OCI-LY7 (cell line): ENCODE data around the gene CFAP74. TPM values are rescaled to one million over a fixed set of nuclear protein-coding genes. Genes with fewer than 3 reads are reported as not detected.

Experiments
- BruUV-seq: library from RNA; stranded (reverse); fragments of 400-500 nt; replicated peaks from 2 replicates; lab custom pipeline; 2021; lab: Mats Ljungman, UMichigan
- CTCF ChIA-PET: fragments of 300-600 bp; sonication (Branson Sonifier 250); formaldehyde crosslinking; loops from one replicate; lab custom pipeline; 2022; ENCODE audit warnings: antibody characterized with exemption; ENCODE audit not compliant: unreplicated experiment; lab: Charles Lee
- POLR2A ChIA-PET: fragments of 300-600 bp; sonication (Branson Sonifier 250); formaldehyde crosslinking; loops from one replicate; lab custom pipeline; 2022; ENCODE audit warnings: antibody characterized with exemption; lab: Charles Lee
- DNase-seq: peaks from one replicate; pipeline ENCODE4 v3.0.0-alpha.2; 2015; ENCODE audit warnings: low spot score
- H2AFZ ChIP-seq: fragments of 200-600 bp; sonication (generic), shearing (Covaris generic); 2 replicates; pipeline ENCODE4 v1.6.1; 2014; ENCODE audit warnings: mild to moderate bottlenecking, antibody characterized with exemption, low read length, moderate library complexity
- H3K27ac ChIP-seq: fragments of 200-600 bp; sonication (generic); 2 replicates; pipeline ENCODE4 v1.5.1; 2014; ENCODE audit warnings: mixed run types, low read depth, mild to moderate bottlenecking, moderate library complexity, low read length, inconsistent platforms; ENCODE audit not compliant: poor library complexity, severe bottlenecking
- H3K36me3 ChIP-seq: fragments of 200-600 bp; sonication (generic); 2 replicates; pipeline ENCODE4 v1.6.1; 2014; ENCODE audit warnings: mild to moderate bottlenecking, antibody characterized with exemption, low read length, moderate library complexity, mixed read lengths; ENCODE audit not compliant: insufficient read depth
- H3K4me1 ChIP-seq: fragments of 200-600 bp; sonication (generic); 2 replicates; pipeline ENCODE4 v1.5.1; 2014; ENCODE audit warnings: mild to moderate bottlenecking, low read length; ENCODE audit not compliant: insufficient read depth, poor library complexity, severe bottlenecking
- H3K4me2 ChIP-seq: fragments of 200-600 bp; sonication (generic); 2 replicates; pipeline ENCODE4 v1.6.1; 2014; ENCODE audit warnings: mild to moderate bottlenecking, low read length
- H3K4me3 ChIP-seq: fragments of 200-600 bp; sonication (generic); 2 replicates; pipeline ENCODE4 v1.5.1; 2014; ENCODE audit warnings: mild to moderate bottlenecking, low read depth, low read length; ENCODE audit not compliant: poor library complexity, severe bottlenecking
- H3K79me2 ChIP-seq: fragments of 200-600 bp; sonication (generic); 2 replicates; pipeline ENCODE4 v1.6.1; 2016; ENCODE audit warnings: low read depth, mild to moderate bottlenecking, low read length, moderate library complexity, mixed read lengths; ENCODE audit not compliant: insufficient read depth
- H3K9me2 ChIP-seq: fragments of 200-600 bp; sonication (generic); 2 replicates; pipeline ENCODE4 v1.6.1; 2016; ENCODE audit warnings: mild to moderate bottlenecking, low read length, mixed read lengths; ENCODE audit not compliant: insufficient read depth
- H3K9me3 ChIP-seq: fragments of 200-600 bp; sonication (generic); 2 replicates; pipeline ENCODE4 v1.6.1; 2014; ENCODE audit warnings: mild to moderate bottlenecking, mixed run types, low read length, mixed read lengths
- H4K20me1 ChIP-seq: fragments of 200-600 bp; sonication (generic); 2 replicates; pipeline ENCODE4 v1.6.1; 2014; ENCODE audit warnings: mild to moderate bottlenecking, antibody characterized with exemption, low read length, moderate library complexity, mixed read lengths; ENCODE audit not compliant: insufficient read depth
- CTCF ChIP-seq: fragments of 200-600 bp; sonication (generic); conservative IDR thresholded peaks from 2 replicates; pipeline ENCODE4 v1.5.1; 2014; ENCODE audit warnings: mild to moderate bottlenecking, antibody characterized with exemption, low read length, moderate library complexity, mixed read lengths
- EZH2phosphoT487 ChIP-seq: fragments of 200-600 bp; sonication (generic); IDR thresholded peaks from 2 replicates; pipeline ENCODE4 v1.6.1; 2018; ENCODE audit warnings: low read depth, borderline replicate concordance, mild to moderate bottlenecking, mixed run types, antibody characterized with exemption, low read length, moderate library complexity, mixed read lengths
- intact Hi-C: fragments of 100-400 bp; cut with micrococcal nuclease; formaldehyde crosslinking; loops from one replicate; pipeline ENCODE4 v1.10.0; 2022; ENCODE audit not compliant: unreplicated experiment
- total RNA-seq, 2 experiments: library from RNA; depleted of rRNA in 1 of 2; stranded (reverse); fragments of >200 nt in 1 of 2; shearing (Covaris generic) in 1 of 2; gene quantifications; 2 replicates each; pipeline ENCODE4 v1.2.3, GENCODE V29; 2014 to 2022

CFAP74 gene
- total RNA-seq, 2 experiments from 2014 or later = not detected

GRCh38 chr1:2052756-2053155 lies 49.2 kb upstream of the CFAP74 start:
- ChIA-PET POLR2A (no interaction called here), CTCF (interaction anchor here (0.6 kb wide), 1 partner anchor 38 kb away, joined by 3 read pairs; no protein-coding TSS in a partner anchor)
- BruUV-seq = no TSS peak
- Histone ChIP-seq H3K4me2 (no peak overlapping the region), H4K20me1 (no peaks in the 10 kb centered on the region; the same call in 1 of the 2 replicates), H3K27ac (no peak overlapping the region), H3K36me3 (no peaks in the 10 kb centered on the region), H2AFZ (no peak overlapping the region), H3K9me2 (no peaks in the 10 kb centered on the region), H3K4me1 (peaks cover 7% of the 10 kb centered on the region), H3K4me3 (no peak overlapping the region), H3K9me3 (no peaks in the 10 kb centered on the region), H3K79me2 (no peaks in the 10 kb centered on the region)
- no peak for TF ChIP-seq CTCF
- TF ChIP-seq EZH2phosphoT487 = no peak
- intact Hi-C loops = no loop called here
- DNase-seq = no peak

GRCh38 chr1:2052054-2052679 lies 48.6 kb upstream of the CFAP74 start:
- BruUV-seq = no TSS peak
- POLR2A ChIA-PET = no interaction called here
- no peak for DNase-seq
- H4K20me1 ChIP-seq = no peaks in the 10 kb centered on the region; the same call in 1 of the 2 replicates
- no peak overlapping the region for H2AFZ ChIP-seq
- H3K27ac ChIP-seq = no peak overlapping the region
- intact Hi-C loops = no loop called here
- H3K4me2 ChIP-seq = no peak overlapping the region
- CTCF ChIA-PET = interaction anchor here (0.6 kb wide), 1 partner anchor 38 kb away, joined by 3 read pairs; no protein-coding TSS in a partner anchor
- no peak overlapping the region for H3K4me3 ChIP-seq
- TF ChIP-seq CTCF = no peak
- TF ChIP-seq EZH2phosphoT487 = no peak
- no peaks in the 10 kb centered on the region for H3K9me2 ChIP-seq
- H3K79me2 ChIP-seq = no peaks in the 10 kb centered on the region
- H3K9me3 ChIP-seq = no peaks in the 10 kb centered on the region
- H3K4me1 ChIP-seq = peaks cover 7% of the 10 kb centered on the region
- no peaks in the 10 kb centered on the region for H3K36me3 ChIP-seq
